Peyer's patch (tissue), 4 donors: ENCODE results near the gene TNK2. TPM values are rescaled to one million over a fixed set of nuclear protein-coding genes. Genes with fewer than 3 reads are reported as not detected.

Experiments used
- DNase-seq, 3 donors: peaks; one replicate each; pipeline ENCODE4 v3.0.0-alpha.2; 2017 to 2019
- H3K27ac ChIP-seq, 4 donors: fragments of 200-600 bp; sonication (generic); one replicate each; pipeline ENCODE4 v1.5.1; 2016 to 2019
- H3K27me3 ChIP-seq, 2 donors: fragments of 200-600 bp; sonication (generic); one replicate each; pipeline ENCODE4 v1.5.1; 2019
- H3K36me3 ChIP-seq, 3 donors: fragments of 200-600 bp; sonication (generic); one replicate each; pipeline ENCODE4 v1.5.1; 2016 to 2019
- H3K4me1 ChIP-seq, 4 donors: fragments of 200-600 bp; sonication (generic); one replicate each; pipeline ENCODE4 v1.5.1; 2016 to 2019
- H3K4me3 ChIP-seq, 4 donors: fragments of 200-600 bp; sonication (generic); 1 replicate in 3 of 4; 2 replicates in 1 of 4; pipeline ENCODE4 v1.5.1; 2016 to 2019; ENCODE audit warnings: mild to moderate bottlenecking in 1 of 4
- H3K9me3 ChIP-seq, 4 donors: fragments of 200-600 bp; sonication (generic); one replicate each; pipeline ENCODE4 v1.5.1; 2016 to 2019; ENCODE audit warnings: mild to moderate bottlenecking in 1 of 4
- POLR2A ChIP-seq, 2 donors: fragments of 450-650 bp; IDR thresholded peaks; one replicate each; pipeline ENCODE4 v1.5.1; 2017; ENCODE audit warnings: antibody characterized with exemption in 2 of 2, mild to moderate bottlenecking in 2 of 2, moderate library complexity in 2 of 2
- total RNA-seq, 4 donors: library from RNA; depleted of rRNA; stranded (reverse); fragments of >200 nt; gene quantifications; one replicate each; pipeline ENCODE4 v1.1.0, GENCODE V29; 2016
- TF ChIP-seq, protein P1 (sequence below), 6 experiments: fragments of 450-650 bp in 4 of 6; fragments of 200-600 bp in 2 of 6; sonication (generic) in 1 of 6; IDR thresholded peaks; one replicate each; pipeline ENCODE4 v1.5.1; 2017 to 2019; ENCODE audit warnings: antibody characterized with exemption in 6 of 6, mild to moderate bottlenecking in 3 of 6, moderate library complexity in 1 of 6

Gene TNK2
- total RNA-seq, 4 donors from 2014 or later: 18.6 to 149 (median 24.6) TPM

DNA sequence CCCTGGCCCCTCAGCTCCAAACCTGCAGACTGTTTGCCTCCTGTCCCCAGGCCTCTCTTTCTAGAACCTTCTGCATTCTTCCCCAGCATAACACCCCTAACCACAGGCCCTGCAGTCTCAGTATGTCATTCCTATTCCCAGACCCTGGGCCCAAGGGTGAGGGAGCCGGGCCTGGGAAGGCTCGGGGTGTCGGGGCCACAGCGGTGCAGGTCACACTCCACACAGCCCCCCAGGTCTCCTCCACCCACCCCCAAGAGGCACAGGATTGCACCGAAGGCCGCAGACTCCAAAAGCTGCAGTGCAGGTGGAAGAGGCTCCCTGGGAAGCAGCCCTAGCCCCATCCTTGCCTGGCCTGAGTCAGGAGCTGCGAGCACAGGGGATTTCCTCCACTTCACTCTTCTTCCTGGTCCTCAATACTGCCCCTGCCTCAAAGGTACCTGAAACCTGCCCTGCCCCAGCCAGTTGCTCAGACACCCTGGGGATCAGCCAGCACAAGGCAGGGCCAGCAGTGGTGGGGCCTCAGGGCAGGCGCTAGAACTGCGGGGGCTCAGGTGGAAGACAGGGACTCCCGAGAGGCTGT, 31.1 kb downstream of the TNK2 start:
- Histone ChIP-seq H3K4me1 (peaks cover 0 to 16% (median 0%) of the 10 kb centered on the region in 4 donors), H3K9me3 (no peaks in the 10 kb centered on the region), H3K36me3 (peaks cover 0 to 24% (median 0%) of the 10 kb centered on the region in 3 donors), H3K27ac (peak overlapping the region in 1 of 4 donors; percentile 25), H3K27me3 (no peaks in the 10 kb centered on the region), H3K4me3 (no peak overlapping the region)
- no peak for DNase-seq
- TF ChIP-seq, protein P1, sequence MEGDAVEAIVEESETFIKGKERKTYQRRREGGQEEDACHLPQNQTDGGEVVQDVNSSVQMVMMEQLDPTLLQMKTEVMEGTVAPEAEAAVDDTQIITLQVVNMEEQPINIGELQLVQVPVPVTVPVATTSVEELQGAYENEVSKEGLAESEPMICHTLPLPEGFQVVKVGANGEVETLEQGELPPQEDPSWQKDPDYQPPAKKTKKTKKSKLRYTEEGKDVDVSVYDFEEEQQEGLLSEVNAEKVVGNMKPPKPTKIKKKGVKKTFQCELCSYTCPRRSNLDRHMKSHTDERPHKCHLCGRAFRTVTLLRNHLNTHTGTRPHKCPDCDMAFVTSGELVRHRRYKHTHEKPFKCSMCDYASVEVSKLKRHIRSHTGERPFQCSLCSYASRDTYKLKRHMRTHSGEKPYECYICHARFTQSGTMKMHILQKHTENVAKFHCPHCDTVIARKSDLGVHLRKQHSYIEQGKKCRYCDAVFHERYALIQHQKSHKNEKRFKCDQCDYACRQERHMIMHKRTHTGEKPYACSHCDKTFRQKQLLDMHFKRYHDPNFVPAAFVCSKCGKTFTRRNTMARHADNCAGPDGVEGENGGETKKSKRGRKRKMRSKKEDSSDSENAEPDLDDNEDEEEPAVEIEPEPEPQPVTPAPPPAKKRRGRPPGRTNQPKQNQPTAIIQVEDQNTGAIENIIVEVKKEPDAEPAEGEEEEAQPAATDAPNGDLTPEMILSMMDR (IDR thresholded peaks at IDR 0.05): no peak
- no peak for TF ChIP-seq POLR2A (IDR thresholded peaks at IDR 0.05)

- Histone ChIP-seq H3K36me3 (peaks cover 0 to 30% (median 0%) of the 10 kb centered on the region in 3 donors), H3K27ac (peak overlapping the region in 1 of 4 donors; percentile 25)
- DNase-seq: peak in 2 of 3 donors; percentile 85
Observed at GRCh38 chr3:195876297-195877064, 31.9 kb downstream of the TNK2 start.

DNA sequence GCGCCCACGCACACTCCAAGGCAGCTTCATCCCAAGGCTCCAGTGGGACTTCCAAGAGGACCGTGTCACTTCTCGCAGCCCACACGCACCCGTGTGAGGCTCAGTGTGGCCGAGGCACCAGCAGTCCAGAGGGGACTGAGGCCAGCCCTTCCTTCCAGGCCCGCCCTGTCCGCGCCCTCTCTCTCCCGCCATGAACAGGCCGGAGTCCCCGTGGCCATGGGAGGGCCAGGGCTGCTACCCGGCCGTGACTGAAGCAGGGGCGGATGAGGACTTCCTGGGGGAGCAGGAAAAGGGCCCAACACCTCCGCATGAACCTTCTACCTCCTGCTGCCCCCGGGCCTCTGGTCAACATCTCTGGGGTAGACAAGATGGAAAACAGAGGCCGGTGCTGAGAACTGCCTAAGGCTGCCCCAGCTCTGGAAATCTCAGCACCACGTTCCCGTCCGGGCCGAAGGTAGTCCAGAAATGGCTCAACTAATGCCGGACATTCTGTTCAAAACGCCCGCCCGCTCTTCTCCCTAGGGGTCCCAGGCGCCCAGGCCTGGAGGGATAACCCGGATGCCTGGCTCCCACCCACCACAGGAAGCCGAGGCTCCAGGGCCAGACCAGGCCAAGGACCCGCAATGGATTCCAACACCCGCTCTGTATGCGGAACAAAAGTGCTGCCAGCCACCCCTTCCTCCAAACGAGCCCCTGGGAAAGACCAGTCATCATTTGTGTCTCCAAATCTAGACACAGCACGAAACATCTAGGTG, 32.7 kb downstream of the TNK2 start:
- Histone ChIP-seq H3K27me3 (no peaks in the 10 kb centered on the region), H3K36me3 (peaks cover 0 to 35% (median 0%) of the 10 kb centered on the region in 3 donors), H3K4me1 (peaks cover 0 to 16% (median 0%) of the 10 kb centered on the region in 4 donors), H3K9me3 (no peaks in the 10 kb centered on the region), H3K4me3 (no peak overlapping the region), H3K27ac (no peak overlapping the region)
- DNase-seq: no peak
- TF ChIP-seq POLR2A (IDR thresholded peaks at IDR 0.05): no peak
- TF ChIP-seq, protein P1 (IDR thresholded peaks at IDR 0.05): no peak

More at GRCh38 chr3:195876297-195877064, 31.9 kb downstream of the TNK2 start:
- TF ChIP-seq, protein P1 (IDR thresholded peaks at IDR 0.05): no peak
- TF ChIP-seq POLR2A (IDR thresholded peaks at IDR 0.05): no peak
- H3K4me1 ChIP-seq: peaks cover 0 to 16% (median 0%) of the 10 kb centered on the region in 4 donors
- H3K4me3 ChIP-seq: no peak overlapping the region
- no peaks in the 10 kb centered on the region for H3K27me3 ChIP-seq
- no peaks in the 10 kb centered on the region for H3K9me3 ChIP-seq

- Histone ChIP-seq H3K36me3 (peaks cover 0 to 31% (median 0%) of the 10 kb centered on the region in 3 donors), H3K27me3 (no peaks in the 10 kb centered on the region), H3K4me3 (no peak overlapping the region), H3K27ac (no peak overlapping the region), H3K9me3 (no peaks in the 10 kb centered on the region), H3K4me1 (peaks cover 0 to 16% (median 0%) of the 10 kb centered on the region in 4 donors)
- no peak for DNase-seq
- TF ChIP-seq POLR2A (IDR thresholded peaks at IDR 0.05): no peak
- TF ChIP-seq, protein P1 (IDR thresholded peaks at IDR 0.05): no peak
Observed at GRCh38 chr3:195873971-195874370, 34.4 kb downstream of the TNK2 start.

- peaks cover 0 to 16% (median 0%) of the 10 kb centered on the region in 4 donors for H3K4me1 ChIP-seq
- H3K9me3 ChIP-seq: no peaks in the 10 kb centered on the region
- H3K27ac ChIP-seq: no peak overlapping the region
- peaks cover 0 to 25% (median 0%) of the 10 kb centered on the region in 3 donors for H3K36me3 ChIP-seq
- no peak overlapping the region for H3K4me3 ChIP-seq
- no peak for DNase-seq
- no peaks in the 10 kb centered on the region for H3K27me3 ChIP-seq
- TF ChIP-seq, protein P1 (IDR thresholded peaks at IDR 0.05): no peak
- no peak for TF ChIP-seq POLR2A (IDR thresholded peaks at IDR 0.05)
Observed at GRCh38 chr3:195873281-195873887, 35.0 kb downstream of the TNK2 start.
